SHP77 treated with DMSO at 0.1 percent for 48 hours (cell line): ENCODE data around the gene SMAP1.

ENCODE experiments used
- DNase-seq: peaks from one replicate; lab custom pipeline; 2025; lab: John Stamatoyannopoulos, UW

SMAP1 gene

GRCh38 chr6:70842541-70842940, 174.9 kb downstream of the SMAP1 start:
- no peak for DNase-seq

DNA sequence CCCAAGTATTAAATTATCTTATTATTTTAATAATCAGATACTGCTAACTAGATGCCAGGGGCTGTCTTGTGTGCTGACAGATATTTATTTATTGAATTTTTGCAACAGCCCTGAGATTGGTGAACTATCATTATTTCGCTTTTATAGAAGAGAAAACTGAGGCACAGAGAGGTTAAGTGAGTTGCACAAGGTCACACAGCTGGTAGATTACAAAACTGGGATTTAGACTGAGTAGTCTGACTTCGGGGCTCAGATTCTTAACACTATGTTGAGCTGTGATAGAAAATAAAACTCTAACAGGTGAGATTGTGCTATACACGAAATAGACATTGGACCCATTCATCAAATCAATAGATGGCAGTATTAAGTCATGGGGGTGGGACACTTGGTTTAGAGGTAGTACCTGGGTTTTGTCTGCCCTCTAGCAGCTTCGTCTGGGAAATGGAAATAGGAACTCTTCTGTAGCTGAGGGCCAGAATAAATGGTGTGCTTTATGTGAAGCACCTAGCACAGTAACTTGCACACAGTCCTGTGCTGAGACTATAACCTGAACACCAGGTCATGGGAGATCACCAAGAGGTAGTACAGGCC, 175.7 kb downstream of the SMAP1 start:
- no peak for DNase-seq

GRCh38 chr6:70844301-70844700, 176.6 kb downstream of the SMAP1 start:
- DNase-seq, result no peak

- DNase-seq, result peak; percentile 8
Measured at GRCh38 chr6:70846207-70846835, 178.6 kb downstream of the SMAP1 start.

DNA sequence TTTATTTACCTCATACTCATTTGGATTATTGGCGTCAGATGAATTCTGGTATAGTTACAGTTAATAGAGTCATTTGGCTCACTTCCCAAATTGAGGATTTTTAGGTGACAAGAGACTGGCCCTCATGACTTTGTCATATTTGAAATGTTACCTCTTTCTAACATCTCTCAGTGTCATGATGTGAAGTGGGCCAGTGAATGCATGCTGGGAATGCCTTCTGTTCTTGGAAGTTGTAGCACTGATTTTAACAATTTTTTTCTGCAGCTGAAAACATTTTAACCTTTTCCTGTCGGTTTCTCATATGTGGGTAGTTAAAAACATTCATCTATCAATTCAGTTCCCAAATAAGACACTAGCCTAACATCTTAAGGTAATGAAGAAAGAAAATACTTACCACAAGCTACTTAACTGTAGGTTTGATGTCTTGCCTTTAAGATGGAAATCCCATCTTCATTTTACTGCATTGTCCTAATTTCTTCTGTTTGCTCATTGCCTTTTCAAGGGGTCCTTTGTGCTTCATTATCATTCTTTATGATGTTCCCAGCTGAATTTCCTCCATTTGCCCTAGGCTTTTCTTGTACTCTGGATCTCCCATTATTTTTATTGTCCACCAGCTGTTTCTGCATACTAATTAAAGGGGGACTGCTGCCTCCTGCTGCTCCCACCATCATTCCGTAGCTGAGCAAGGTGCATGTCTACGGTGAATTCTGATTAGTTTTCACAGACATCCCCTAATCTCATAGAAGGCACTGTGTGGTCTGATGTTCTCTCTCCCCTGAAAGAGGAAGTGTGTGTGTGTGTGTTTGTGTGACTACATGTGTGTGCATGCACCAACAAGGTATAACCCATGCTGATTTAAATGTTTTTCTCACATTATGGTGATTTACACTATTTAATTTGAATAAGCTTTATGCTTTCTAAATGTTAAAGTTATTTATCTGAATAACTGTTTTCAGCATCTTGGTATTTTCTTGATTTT, 179.7 kb downstream of the SMAP1 start:
- DNase-seq, result no peak

- DNase-seq, result no peak
Measured at GRCh38 chr6:70849348-70850069, 181.8 kb downstream of the SMAP1 start.

DNA sequence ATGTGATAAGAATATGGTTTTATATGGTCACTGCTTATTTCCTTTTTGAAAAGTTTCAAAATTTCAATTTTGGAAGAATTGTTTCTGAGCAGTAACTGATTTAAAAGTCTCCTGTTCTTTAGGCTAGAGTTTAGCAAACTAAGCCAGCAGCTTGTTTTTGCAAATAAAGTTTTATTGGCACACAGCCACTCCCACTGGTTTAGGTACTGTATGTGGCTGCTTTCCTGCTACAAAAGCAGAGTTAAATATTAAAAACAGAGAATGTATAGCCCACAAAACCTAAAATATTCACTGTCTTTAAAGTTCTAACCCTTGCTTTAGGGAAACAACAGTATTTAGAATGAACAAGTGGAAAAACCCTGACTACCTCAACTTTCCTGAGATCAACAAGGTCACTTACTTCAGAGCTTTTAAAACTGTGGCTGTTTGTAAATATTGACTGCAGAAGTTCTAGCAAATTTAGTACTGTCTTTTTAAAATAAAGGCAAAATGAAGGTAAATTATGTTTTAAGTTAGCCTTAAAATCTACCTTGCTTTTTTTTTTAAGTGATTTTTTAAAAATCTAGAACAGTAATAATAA, 185.1 kb downstream of the SMAP1 start:
- DNase-seq, result no peak

GRCh38 chr6:70857387-70858077, 189.8 kb downstream of the SMAP1 start:
- DNase-seq, result no peak

DNA sequence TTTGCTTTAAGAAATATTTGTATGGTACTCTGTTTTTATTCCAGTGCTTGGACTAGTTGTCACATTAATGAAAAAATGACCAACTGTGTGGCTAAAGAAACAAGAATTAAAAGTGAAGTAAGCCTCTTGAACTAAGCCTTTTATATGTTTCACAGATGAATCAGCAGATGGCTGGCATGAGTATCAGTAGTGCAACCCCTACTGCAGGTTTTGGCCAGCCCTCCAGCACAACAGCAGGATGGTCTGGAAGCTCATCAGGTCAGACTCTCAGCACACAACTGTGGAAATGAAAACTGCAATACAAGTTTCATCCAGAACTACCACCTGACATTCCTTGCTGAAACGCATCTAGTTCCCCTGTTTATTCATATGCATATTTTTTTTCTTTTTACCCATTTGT, 192.4 kb downstream of the SMAP1 start:
- DNase-seq, result no peak

DNA sequence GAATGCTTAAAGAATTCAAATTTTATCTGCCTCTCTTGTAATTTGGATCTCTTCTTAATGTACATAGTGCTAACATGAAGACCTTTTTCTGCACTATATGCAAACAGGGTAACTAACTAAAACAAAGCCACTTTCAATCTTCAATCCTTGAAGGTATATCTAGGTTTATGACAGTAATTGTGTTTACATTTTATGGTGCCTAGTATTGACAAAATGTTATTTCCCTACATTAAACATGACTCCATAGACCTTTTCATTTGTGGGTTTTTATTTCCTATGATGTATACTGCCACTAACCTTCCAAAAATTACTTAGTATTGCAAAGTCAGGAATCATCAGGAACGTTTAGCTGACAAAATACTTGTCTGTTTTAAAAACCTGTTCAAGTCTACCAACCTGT, 193.2 kb downstream of the SMAP1 start:
- DNase-seq, result no peak

- DNase-seq, result no peak
Measured at GRCh38 chr6:70863343-70863742, 195.7 kb downstream of the SMAP1 start.

DNA sequence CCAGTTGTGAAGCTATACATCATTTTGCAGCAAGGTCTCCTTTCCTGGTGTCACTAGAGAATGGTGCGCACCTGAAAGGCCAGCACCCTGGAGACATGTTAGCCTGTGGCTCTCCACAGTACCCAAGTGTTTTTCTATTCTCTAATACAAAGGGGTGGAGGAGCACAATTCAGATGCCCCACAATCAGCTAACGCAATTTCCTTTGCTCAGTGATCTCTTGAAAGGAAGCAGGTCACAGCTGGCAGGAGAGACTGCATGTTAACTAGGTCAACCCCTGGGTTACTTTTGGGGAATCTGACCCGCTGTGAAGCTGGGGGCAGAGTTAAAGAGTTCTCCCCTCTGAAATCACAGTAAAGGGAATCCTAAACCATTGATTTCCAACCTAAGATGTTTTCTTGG, 196.7 kb downstream of the SMAP1 start:
- DNase-seq, result no peak

DNA sequence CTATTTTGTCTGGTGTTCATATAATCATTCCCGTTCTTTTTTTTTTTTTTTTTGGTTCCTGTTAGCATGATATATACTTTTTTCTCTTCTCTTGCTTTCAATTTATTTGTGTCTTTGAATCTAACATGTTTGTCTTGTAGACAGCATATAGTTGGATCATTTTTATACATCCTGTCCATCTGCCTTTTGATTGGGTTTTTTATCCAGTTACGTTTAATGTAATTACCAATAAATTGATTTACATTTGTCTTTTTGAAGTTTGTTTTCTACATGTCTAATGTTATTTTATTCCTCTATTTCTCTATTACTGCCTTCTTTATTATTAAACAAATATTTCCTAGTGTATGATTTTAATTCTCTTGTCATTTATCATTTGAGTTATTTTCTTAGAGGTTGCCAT, 204.8 kb downstream of the SMAP1 start:
- no peak for DNase-seq

DNA sequence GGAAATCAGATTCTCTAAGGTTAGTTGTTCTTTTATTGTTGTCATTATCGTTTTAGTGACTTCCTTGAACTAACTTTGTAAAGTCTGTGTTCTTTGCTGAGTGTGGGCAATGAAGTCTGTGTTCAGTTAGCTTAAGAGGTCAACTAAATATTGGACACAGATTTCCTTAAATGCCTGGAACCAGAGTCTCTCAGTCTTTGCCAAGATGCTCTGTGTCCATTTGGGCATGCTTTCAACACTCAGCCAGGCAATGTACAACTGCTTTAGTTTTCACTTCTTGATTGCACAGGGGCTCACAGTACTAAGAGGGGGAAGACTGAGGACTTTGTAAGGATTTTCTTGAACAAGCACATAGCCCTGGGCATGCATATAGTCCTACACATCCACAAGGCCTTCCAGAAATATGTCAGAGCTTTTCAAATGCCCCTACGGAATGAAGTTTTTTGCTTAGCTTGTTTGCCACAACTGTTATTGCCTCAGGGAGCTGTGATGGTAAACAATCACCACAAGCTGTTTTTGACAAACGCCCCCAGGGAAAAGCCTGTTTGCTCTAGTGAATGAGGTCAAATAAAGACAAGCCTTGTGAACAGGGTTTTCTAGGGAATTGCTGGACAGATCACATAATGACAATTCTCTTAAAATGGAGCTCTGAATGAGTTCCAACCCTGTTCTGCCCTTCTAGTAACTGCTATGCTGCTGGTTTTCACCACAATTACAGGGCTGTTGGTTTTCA, 206.7 kb downstream of the SMAP1 start:
- no peak for DNase-seq

DNA sequence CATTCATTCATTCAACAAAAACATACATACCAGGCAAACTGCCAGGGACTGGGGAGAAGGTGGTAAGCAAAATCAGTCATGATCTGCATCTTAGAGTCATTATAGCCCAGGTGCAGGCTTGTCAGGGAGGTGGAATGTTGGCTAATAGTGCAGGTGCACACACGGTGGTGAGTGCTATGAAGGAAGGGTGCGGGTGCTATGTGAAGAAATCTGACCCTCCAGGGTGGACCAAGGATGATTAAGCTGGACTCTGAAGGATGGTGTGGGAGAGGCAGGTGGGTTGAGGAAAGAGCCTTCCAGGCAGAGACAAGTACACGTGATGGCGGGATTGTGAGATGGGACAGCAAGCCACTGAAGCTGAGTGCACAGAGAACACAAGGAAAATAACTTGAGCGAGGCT, 211.8 kb downstream of the SMAP1 start:
- DNase-seq, result no peak

- peak; percentile 60 for DNase-seq
Measured at GRCh38 chr6:70884074-70884983, 216.6 kb downstream of the SMAP1 start.

- no peak for DNase-seq
Measured at GRCh38 chr6:70886071-70886470, 218.4 kb downstream of the SMAP1 start.

GRCh38 chr6:70886661-70887060, 219.0 kb downstream of the SMAP1 start:
- no peak for DNase-seq

- no peak for DNase-seq
Measured at GRCh38 chr6:70889270-70889669, 221.6 kb downstream of the SMAP1 start.

DNA sequence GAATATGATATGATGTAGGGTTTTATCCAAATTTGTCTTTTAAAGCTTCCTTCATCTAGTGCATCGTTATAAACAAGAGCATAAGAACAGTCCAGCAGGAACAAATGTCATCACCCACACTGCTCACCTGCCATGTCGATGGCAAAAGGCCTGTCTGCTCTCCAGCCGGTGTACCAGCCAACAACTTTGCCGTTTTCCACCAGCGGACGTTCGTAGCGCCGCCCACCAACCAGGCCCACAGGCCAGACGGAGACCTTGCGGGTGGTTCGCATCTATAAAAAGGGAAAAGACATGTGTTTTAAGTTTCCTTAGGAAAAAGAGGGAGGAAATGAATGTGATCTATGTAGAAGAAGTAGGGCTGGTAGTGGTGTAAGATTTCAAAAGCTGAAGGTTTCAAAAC, 226.3 kb downstream of the SMAP1 start:
- DNase-seq, result no peak
